GM21360 (cell line): ENCODE measurements around the gene ADAM17.
A peak's percentile ranks its signal among the peaks of the same experiment; 100 is the strongest.

Experiments
- ATAC-seq: cut with Tn5 transposase; IDR thresholded peaks from one replicate; pipeline ENCODE4 v1.9.1; 2021; ENCODE audit warnings: mild to moderate bottlenecking, moderate library complexity; ENCODE audit not compliant: unreplicated experiment

Gene ADAM17

DNA sequence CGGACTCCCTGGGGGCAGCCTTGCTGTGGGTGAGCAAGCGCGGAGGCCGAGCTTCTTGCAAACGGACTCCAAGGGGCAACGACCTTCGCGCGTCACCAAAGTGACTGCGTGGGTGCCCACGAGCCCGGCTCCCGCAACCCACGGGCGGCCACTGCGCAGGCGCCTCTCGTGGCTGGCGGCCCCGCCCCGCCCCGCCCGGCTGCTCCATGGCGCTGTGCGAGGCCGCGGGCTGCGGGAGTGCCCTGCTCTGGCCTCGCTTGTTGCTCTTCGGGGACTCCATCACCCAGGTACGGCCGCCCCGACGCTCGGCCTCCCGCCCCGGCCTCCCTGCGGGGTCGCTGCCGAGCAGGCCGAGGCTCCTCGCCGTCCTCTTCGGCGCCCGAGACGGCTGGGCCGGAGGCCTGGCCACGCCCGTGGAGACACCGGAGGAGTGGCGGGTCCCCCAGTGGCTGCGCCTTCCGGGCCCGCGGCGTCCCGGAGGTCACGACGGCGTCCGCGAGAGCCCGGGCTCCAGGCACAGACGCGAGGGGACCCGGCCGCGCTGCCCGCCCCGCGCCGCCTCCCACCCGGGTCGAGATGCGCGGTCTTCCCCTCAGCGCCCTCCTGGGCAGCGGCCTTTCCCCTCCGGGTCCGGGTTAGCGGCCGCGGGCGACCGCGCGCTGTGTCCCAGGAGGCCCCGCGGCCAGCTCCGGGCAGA is 81.1 kb downstream of the ADAM17 start, which contains the start of gene IAH1:
IAH1 (plus strand) TSS at position 191 of the 697 bp plus-strand sequence; CDS start at position 207, 16 bp downstream.
- peak; percentile 57 for ATAC-seq

GRCh38 chr2:9473985-9474360 is 81.7 kb downstream of the ADAM17 start:
- ATAC-seq = no peak

DNA sequence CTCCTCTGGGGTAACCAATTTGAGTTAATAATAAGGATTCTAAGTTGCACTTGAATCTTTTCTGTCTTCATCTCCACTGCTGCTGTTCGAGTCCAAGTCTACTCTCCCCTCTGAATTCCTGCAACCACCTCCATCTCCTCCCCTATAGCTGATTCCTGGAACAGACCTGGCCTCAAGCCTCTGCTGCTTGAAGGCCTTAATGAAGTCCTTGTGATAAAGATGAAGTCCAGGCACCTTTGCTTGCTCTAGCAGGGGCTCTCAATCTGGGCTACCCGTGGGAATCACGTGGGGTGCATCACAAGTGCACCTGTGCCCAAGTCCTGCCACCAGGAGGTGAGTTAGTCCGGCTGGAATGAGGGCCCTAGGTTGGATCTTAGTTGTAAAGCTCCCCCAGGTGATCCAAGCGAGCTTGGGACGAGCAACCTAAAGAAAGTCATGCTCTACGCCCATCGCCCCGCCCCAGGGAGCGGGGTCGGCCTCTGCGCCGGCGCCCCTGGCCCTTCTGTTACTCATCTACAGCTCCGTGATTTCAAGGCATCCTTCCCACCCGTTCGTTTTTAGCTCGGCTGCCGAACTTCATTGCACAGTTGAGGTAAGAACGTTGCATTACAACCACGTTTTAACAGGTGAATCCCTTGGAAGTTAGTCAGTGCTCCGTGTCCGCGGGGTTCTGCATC is 82.2 kb downstream of the ADAM17 start:
- no peak for ATAC-seq

DNA sequence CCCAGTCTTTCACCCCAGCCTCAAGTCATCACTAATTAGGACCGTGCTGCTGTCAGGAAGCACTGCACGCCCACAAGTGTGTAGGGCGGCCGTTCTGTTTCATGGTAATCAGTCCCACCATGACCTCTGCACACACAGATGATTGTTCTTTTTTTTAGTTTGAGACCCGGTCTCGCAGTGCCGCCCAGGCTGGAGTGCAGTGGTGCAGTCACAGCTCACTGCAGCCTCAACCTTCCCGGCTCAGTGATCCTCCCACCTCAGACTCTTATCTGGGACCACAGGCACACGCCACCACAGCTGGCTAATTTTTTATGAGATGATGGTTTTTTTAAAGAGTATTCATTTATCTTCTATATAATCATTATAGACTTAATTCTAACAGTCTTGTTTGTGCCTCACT is 83.1 kb downstream of the ADAM17 start:
- ATAC-seq = no peak

GRCh38 chr2:9471206-9471605 is 84.4 kb downstream of the ADAM17 start:
- ATAC-seq = no peak

DNA sequence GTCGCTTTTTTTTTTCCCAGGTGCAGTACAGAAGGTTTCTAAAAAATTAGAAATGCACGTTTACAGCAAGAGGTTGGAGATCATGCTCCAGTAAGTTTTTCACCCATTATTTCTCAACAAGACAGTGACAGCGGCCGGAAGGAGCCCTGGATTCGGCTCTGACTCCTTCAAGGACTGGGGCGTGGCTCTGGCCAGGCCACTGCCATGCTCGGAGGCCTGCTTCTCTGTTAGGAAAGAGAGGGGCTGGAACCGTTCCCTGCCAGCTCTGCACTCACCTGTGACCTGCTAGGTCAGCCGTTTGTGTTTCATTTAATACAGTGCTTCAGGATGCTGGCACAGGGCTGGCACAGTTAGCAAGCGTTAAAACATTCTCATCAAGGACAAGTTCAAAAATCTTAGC is 87.9 kb downstream of the ADAM17 start:
- no peak for ATAC-seq

- ATAC-seq = no peak
Observed at GRCh38 chr2:9466147-9466683, 89.4 kb downstream of the ADAM17 start.

- ATAC-seq = no peak
Observed at GRCh38 chr2:9465170-9465569, 90.5 kb downstream of the ADAM17 start.

GRCh38 chr2:9463698-9464034 is 92.0 kb downstream of the ADAM17 start:
- no peak for ATAC-seq

DNA sequence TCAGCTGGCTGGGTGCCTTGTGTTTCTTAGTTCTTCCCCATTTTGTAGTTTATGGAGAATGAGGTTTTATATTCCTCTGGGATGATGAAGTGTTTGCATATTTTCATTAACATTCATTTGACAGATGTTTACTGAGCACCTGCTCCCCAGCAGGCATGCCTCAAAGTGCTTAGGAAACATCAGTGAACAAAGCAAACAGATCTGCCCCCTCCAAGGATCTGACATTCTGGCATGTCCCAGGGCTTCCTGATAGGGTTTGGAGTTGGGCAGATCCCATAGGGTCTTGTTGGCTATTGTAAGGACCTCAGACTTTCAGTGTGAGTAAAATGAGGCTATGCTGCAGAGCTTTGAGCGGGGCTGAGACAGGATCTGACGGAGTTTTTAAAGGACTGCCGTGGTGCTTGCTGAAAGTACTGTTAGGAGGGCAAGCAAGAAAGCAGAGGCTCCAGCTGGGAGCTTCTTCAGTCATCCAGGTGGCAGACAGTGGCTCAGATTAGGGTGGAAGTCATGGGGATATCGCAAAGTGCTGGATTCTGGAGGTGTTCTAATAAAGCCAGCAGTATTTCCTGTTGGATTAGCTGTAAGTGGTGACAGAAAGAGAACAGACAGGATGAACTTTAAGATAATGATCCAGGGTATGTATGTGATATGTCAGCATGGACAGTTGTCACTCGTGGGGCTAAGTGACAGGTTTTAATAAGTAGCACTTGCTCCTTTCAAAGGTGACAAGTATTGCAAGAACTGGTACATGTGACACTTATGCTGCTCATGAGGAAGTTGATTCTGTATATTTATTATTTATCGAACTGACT is 92.5 kb downstream of the ADAM17 start:
- no peak for ATAC-seq

DNA sequence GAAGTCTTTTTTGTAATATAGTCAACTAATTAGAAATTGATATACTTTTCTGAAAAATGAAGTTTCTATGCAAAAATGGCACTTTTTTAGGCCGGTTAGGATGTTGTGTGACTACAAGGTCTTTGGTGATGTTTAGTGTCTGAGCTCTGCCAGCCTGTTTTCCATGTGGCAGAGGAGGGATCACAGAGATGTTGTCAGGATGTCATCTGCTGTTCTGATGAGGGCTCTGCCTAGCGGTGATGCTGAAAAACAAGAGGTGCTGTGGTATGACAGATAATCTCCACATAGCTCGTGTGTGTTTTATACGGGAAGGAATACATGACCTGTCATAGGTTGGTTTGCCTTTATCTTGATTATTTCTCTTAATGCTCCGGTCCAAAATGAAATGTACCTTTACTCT is 93.3 kb downstream of the ADAM17 start:
- no peak for ATAC-seq

- no peak for ATAC-seq
Observed at GRCh38 chr2:9461079-9461478, 94.6 kb downstream of the ADAM17 start.

DNA sequence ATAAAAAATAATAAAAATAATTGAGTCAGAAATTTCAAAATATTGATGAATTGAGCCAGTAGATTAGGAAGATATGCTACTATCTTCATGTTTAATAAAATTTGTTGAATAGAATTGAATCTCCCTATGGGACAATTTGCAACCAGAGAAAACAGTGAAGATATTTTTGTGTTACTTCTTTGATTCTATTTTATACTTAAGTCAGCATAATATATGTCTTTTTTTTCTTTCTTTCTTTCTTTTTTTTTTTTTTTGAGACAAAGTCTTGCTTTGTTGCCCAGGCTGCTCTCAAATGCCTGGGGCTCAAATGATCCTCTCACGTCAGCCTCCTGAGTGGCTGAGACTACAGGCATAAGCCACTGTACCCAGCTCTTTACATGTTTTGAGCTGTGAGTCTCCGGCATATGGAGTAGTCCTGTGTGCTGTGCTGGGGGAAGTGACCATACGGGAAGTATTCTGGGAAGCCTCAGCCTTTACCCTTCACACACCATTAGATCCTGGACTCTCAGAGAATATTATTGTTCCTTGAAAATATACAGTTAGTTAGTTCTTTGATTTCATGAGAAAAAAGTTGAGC is 95.1 kb downstream of the ADAM17 start:
- ATAC-seq = no peak

DNA sequence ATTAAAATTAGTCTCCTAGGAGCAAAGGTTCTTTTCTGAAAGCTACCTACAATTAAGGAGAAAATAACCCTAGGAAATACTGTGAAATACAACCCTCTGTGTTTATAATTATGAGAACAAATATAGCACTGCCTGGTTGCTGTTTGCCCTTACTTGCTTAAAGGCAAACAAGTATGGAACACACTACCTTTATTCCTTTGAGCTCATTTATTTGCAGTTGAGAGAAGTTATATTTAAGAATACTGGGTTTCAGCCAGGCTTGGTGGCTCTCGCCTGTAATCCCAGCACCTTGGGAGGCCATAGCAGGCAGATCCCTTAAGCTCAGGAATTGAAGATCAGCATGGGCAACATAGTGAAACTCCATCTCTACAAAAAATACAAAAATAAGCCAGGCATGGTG is 104.4 kb downstream of the ADAM17 start:
- ATAC-seq = no peak

DNA sequence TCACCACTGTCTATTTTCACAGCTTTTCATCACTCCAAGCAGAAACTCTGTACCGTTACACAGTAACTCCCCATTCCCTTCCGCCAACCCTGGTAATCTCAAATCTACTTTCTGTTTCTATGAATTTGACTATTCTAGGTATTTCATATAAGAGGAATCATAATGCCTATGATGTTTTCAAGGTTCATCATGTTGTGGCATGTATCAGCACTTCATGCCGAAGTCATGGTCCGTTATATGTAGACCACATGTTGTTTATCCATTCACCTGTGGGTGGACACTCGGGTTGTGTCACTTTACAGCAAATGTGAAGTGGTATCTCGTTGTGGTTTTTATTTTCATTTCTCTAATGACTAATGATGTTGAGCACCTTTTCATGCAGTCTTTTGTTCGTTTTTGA is 110.5 kb downstream of the ADAM17 start:
- ATAC-seq = no peak

GRCh38 chr2:9443526-9443925 is 112.1 kb downstream of the ADAM17 start:
- ATAC-seq = no peak

GRCh38 chr2:9441556-9441955 is 114.1 kb downstream of the ADAM17 start:
- ATAC-seq = no peak

GRCh38 chr2:9440058-9440727 is 115.4 kb downstream of the ADAM17 start:
- no peak for ATAC-seq

DNA sequence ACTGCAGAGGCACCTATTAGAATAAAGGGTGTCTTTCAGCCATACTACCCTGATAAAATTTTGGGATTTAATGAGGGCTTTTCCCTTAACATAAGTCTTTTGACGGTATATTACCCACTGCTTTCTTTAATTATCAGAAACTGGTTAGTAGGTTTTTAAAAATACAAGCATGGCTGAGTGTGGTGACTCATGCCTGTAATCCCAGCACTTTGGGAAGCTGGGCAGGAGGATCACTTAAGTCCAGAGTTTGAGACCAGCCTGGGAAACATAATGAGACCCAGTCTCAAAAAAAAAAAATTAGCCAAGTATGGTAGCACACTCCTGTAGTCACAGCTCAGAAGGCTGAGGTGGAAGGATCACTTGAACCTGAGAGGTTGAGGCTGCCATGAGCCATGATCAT is 116.1 kb downstream of the ADAM17 start:
- no peak for ATAC-seq
